OCI-LY1 (cell line): ENCODE results near the gene TNS3.

Experiments used
- H2AFZ ChIP-seq: fragments of 200-600 bp; sonication (generic), shearing (Covaris generic); 2 replicates; pipeline ENCODE4 v1.6.0; 2014; ENCODE audit warnings: antibody characterized with exemption, mild to moderate bottlenecking, low read length
- H3F3A ChIP-seq: fragments of 200-600 bp; sonication (generic), shearing (Covaris generic); 2 replicates; pipeline ENCODE4 v1.6.0; 2014; ENCODE audit warnings: mild to moderate bottlenecking, antibody characterized with exemption, low read length, moderate library complexity; ENCODE audit not compliant: insufficient read depth
- H3K27ac ChIP-seq: fragments of 200-600 bp; sonication (generic); 2 replicates; pipeline ENCODE4 v1.5.1; 2014; ENCODE audit warnings: low read length, mixed run types, mild to moderate bottlenecking, low read depth; ENCODE audit not compliant: poor library complexity, severe bottlenecking
- H3K27me3 ChIP-seq: fragments of 200-600 bp; sonication (generic); 2 replicates; pipeline ENCODE4 v1.6.0; 2014; ENCODE audit warnings: antibody characterized with exemption, mild to moderate bottlenecking, low read length, moderate library complexity; ENCODE audit not compliant: insufficient read depth
- H3K36me3 ChIP-seq: fragments of 200-600 bp; sonication (generic); 2 replicates; pipeline ENCODE4 v1.6.1; 2014; ENCODE audit warnings: mild to moderate bottlenecking, antibody characterized with exemption, low read length, moderate library complexity, mixed read lengths; ENCODE audit not compliant: insufficient read depth
- H3K4me1 ChIP-seq: fragments of 200-600 bp; sonication (generic); 2 replicates; pipeline ENCODE4 v1.5.1; 2014; ENCODE audit warnings: mild to moderate bottlenecking, low read length, moderate library complexity; ENCODE audit not compliant: insufficient read depth, severe bottlenecking
- H3K4me2 ChIP-seq: fragments of 200-600 bp; sonication (generic), shearing (Covaris generic); 2 replicates; pipeline ENCODE4 v1.6.1; 2014; ENCODE audit warnings: low read length
- H3K4me3 ChIP-seq: fragments of 200-600 bp; sonication (generic); 2 replicates; pipeline ENCODE4 v1.5.1; 2014; ENCODE audit warnings: low read length, low read depth, mild to moderate bottlenecking, mixed read lengths; ENCODE audit not compliant: poor library complexity, severe bottlenecking
- H3K79me2 ChIP-seq: fragments of 200-600 bp; shearing (Covaris generic); 2 replicates; pipeline ENCODE4 v1.6.1; 2016; ENCODE audit warnings: mixed run types, low read length, mixed read lengths; ENCODE audit not compliant: insufficient read depth
- H3K9ac ChIP-seq: fragments of 200-600 bp; sonication (generic), shearing (Covaris generic); 2 replicates; pipeline ENCODE4 v1.6.1; 2014; ENCODE audit warnings: mild to moderate bottlenecking, low read length, mixed read lengths
- H3K9me2 ChIP-seq: fragments of 200-600 bp; sonication (generic), shearing (Covaris generic); 2 replicates; pipeline ENCODE4 v1.6.1; 2014; ENCODE audit warnings: low read depth, mild to moderate bottlenecking, low read length, mixed read lengths
- H3K9me3 ChIP-seq: fragments of 200-600 bp; shearing (Covaris generic); 2 replicates; pipeline ENCODE4 v1.6.1; 2014; ENCODE audit warnings: low read length, mixed read lengths
- H4K20me1 ChIP-seq: fragments of 200-600 bp; sonication (generic), shearing (Covaris generic); 2 replicates; pipeline ENCODE4 v1.6.0; 2016; ENCODE audit warnings: mild to moderate bottlenecking, low read length; ENCODE audit not compliant: insufficient read depth
- EZH2 ChIP-seq: fragments of 200-600 bp; sonication (generic), shearing (Covaris generic); IDR thresholded peaks from 2 replicates; pipeline ENCODE4 v1.8.0; 2017; ENCODE audit warnings: borderline replicate concordance, mixed run types, mild to moderate bottlenecking, antibody characterized with exemption, low read length, moderate library complexity, mixed read lengths
- TF ChIP-seq, protein P1 (sequence below): fragments of 200-600 bp; sonication (generic), shearing (Covaris generic); IDR thresholded peaks from 2 replicates; pipeline ENCODE4 v1.5.1; 2017; ENCODE audit warnings: mild to moderate bottlenecking, antibody characterized with exemption, low read length, moderate library complexity, mixed read lengths

Gene TNS3

DNA sequence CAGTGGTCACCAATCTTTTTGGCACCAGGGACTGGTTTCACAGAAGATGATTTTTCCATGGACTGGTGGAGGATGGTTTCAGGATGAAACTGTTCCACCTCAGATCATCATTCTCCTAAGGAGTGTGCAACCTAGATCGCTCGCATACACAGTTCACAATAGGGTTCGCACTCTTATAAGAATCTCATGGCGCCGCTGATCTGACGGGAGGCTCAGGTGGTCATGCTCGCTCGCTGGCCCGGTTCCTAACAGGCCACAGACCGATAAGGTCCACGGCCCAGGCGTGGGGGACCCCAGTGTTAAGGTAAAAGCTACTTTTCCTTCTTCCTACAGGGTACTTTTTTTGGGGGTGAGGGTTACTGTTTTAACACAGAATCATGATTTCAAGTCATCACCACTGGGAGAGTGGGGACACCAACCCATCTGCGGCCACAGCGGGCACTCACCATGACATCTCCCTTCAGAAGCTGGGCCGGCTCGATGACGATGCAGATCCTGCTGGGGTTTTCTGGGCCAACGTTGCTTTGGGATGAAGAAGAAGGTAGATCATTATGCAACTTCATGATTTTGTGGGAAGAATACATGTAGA lies 170.5 kb downstream of the TNS3 start:
- H3K27me3 ChIP-seq = no peaks in the 10 kb centered on the region
- H3F3A ChIP-seq = no peaks in the 10 kb centered on the region
- no peak overlapping the region for H3K4me3 ChIP-seq
- no peak overlapping the region for H3K4me2 ChIP-seq
- no peaks in the 10 kb centered on the region for H3K9me2 ChIP-seq
- H3K79me2 ChIP-seq = no peaks in the 10 kb centered on the region
- no peak overlapping the region for H2AFZ ChIP-seq
- H3K27ac ChIP-seq = no peak overlapping the region
- no peak overlapping the region for H3K9ac ChIP-seq
- peaks cover 95% of the 10 kb centered on the region for H3K36me3 ChIP-seq
- no peaks in the 10 kb centered on the region for H3K9me3 ChIP-seq
- no peak for TF ChIP-seq EZH2
- TF ChIP-seq, protein P1, sequence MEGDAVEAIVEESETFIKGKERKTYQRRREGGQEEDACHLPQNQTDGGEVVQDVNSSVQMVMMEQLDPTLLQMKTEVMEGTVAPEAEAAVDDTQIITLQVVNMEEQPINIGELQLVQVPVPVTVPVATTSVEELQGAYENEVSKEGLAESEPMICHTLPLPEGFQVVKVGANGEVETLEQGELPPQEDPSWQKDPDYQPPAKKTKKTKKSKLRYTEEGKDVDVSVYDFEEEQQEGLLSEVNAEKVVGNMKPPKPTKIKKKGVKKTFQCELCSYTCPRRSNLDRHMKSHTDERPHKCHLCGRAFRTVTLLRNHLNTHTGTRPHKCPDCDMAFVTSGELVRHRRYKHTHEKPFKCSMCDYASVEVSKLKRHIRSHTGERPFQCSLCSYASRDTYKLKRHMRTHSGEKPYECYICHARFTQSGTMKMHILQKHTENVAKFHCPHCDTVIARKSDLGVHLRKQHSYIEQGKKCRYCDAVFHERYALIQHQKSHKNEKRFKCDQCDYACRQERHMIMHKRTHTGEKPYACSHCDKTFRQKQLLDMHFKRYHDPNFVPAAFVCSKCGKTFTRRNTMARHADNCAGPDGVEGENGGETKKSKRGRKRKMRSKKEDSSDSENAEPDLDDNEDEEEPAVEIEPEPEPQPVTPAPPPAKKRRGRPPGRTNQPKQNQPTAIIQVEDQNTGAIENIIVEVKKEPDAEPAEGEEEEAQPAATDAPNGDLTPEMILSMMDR = no peak
- no peaks in the 10 kb centered on the region for H4K20me1 ChIP-seq
- no peaks in the 10 kb centered on the region for H3K4me1 ChIP-seq

DNA sequence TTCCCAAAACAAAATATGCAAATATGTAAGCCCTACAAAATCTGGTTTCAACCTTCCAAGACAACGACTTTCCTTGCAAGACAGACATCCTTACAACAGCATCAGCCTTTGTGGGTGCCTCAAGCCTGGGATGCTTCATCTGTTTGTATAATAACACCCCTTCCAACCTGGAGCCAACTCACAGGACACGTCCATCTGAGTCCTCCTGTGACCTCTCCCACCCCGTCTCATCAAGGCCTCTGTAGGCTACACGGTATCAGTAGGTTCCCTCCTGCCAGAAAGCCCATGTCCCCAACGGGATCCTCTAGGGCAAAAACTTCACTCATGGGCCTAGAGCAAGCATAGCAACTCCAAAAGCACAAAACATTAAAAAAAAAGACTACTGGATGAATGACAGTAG lies 173.2 kb downstream of the TNS3 start:
- no peak overlapping the region for H3K4me3 ChIP-seq
- no peaks in the 10 kb centered on the region for H3K27me3 ChIP-seq
- no peak overlapping the region for H3K27ac ChIP-seq
- TF ChIP-seq, protein P1 = no peak
- H3K4me1 ChIP-seq = no peaks in the 10 kb centered on the region
- H3K79me2 ChIP-seq = no peaks in the 10 kb centered on the region
- no peak overlapping the region for H3K4me2 ChIP-seq
- H3K9me3 ChIP-seq = no peaks in the 10 kb centered on the region
- H3K9me2 ChIP-seq = no peaks in the 10 kb centered on the region
- no peak overlapping the region for H3K9ac ChIP-seq
- H4K20me1 ChIP-seq = no peaks in the 10 kb centered on the region
- H3F3A ChIP-seq = no peaks in the 10 kb centered on the region
- H2AFZ ChIP-seq = no peak overlapping the region
- peaks cover 88% of the 10 kb centered on the region for H3K36me3 ChIP-seq

DNA sequence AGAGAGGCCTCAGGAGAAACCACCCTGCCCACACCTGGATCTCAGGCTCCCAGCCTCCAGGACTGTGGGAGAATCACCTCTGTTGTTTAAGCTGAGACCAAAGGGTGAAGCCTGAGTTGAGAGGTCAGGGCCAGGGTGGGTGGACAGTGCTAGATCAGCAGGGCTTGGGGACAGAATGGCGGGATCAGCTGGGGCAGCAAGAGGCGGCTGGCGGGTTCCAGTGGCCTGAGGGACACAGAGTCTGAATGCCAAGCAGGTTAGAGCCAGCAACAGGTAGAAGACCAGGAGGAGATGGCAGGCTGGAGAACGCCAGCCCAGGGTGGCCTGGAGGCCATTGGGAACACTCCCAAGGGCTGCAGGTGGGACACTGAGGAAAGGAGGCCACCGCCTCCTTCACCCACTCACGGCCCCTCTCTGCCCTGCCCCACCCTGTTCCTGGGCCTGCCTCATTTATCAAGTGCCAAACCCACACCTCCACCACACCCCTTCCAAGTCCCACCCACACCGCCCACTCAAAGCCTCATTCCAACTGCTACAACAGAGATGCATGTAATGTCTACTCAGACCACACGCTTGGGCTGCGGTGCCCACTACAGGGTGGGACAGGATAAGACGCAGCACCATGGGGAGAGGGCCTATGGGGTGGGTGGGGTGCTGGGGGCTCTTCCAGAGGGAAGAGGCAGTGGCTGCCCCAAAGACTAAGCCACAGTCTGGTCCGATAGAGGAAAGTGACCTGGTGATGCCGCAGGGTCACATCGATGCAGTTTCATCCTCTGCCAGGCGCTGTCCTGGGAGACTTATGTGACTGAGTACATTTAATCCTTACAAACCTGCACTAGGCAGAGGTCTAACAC lies 173.9 kb downstream of the TNS3 start:
- no peak overlapping the region for H3K9ac ChIP-seq
- no peak overlapping the region for H3K27ac ChIP-seq
- H3K9me3 ChIP-seq = no peaks in the 10 kb centered on the region
- no peaks in the 10 kb centered on the region for H4K20me1 ChIP-seq
- H3F3A ChIP-seq = no peaks in the 10 kb centered on the region
- no peaks in the 10 kb centered on the region for H3K4me1 ChIP-seq
- no peak overlapping the region for H3K4me3 ChIP-seq
- peaks cover 89% of the 10 kb centered on the region for H3K36me3 ChIP-seq
- TF ChIP-seq EZH2 = no peak
- TF ChIP-seq, protein P1 = no peak
- no peaks in the 10 kb centered on the region for H3K9me2 ChIP-seq
- no peak overlapping the region for H3K4me2 ChIP-seq
- H3K27me3 ChIP-seq = no peaks in the 10 kb centered on the region
- no peak overlapping the region for H2AFZ ChIP-seq
- no peaks in the 10 kb centered on the region for H3K79me2 ChIP-seq
